Measurements from ENCODE around the gene TLX3.

GRCh38 chr5:171275841-171276544 lies 33.1 kb upstream of the TLX3 start:
- TF ChIP-seq POLR2A (IDR thresholded peaks at IDR 0.05; ENCODE audit: low read depth) (no peak), CTCF (IDR thresholded peaks at IDR 0.05) (no peak), POLR2AphosphoS5 (IDR thresholded peaks at IDR 0.05) (no peak)

Measured in esophagus muscularis mucosa (tissue), 3 donors.